Left lung (tissue), 10 donors: ENCODE data around the gene GDI1. TPM values are rescaled to one million over a fixed set of nuclear protein-coding genes. Genes with fewer than 3 reads are reported as not detected.
A peak's percentile ranks its signal among the peaks of the same experiment; 100 is the strongest.

ENCODE experiments used
- ATAC-seq: fragments of 200-7000 bp; cut with Tn5 transposase; one replicate; pipeline ENCODE4 v1.9.1; 2020; ENCODE audit warnings: moderate library complexity
- DNase-seq, 4 donors: peaks; one replicate each; pipeline ENCODE4 v3.0.0-alpha.2; 2013 to 2020
- H3K27ac ChIP-seq, 2 donors: fragments of 200-600 bp; sonication (generic) in 1 of 2; one replicate each; pipeline versions ENCODE4 v1.5.0 to v1.8.0; 2020 to 2021
- H3K27me3 ChIP-seq, 2 donors: fragments of 200-600 bp; sonication (generic) in 1 of 2; one replicate each; pipeline versions ENCODE4 v1.5.0 to v1.8.0; 2020 to 2021
- H3K36me3 ChIP-seq, 2 donors: fragments of 200-600 bp; sonication (generic) in 1 of 2; one replicate each; pipeline versions ENCODE4 v1.5.0 to v1.8.0; 2020 to 2021
- H3K4me1 ChIP-seq, 2 donors: fragments of 200-600 bp; one replicate each; pipeline ENCODE4 v1.8.0; 2021
- H3K4me3 ChIP-seq, 2 donors: fragments of 200-600 bp; sonication (generic) in 1 of 2; one replicate each; pipeline versions ENCODE4 v1.5.0 to v1.8.0; 2020 to 2021; ENCODE audit warnings: mild to moderate bottlenecking in 1 of 2
- H3K9me3 ChIP-seq, 2 donors: fragments of 200-600 bp; sonication (generic) in 1 of 2; one replicate each; pipeline versions ENCODE4 v1.5.0 to v1.8.0; 2020 to 2021
- CTCF ChIP-seq, 2 donors: fragments of 200-600 bp; sonication (generic) in 1 of 2; IDR thresholded peaks; one replicate each; pipeline versions ENCODE4 v1.5.0 to v1.8.0; 2021; ENCODE audit warnings: antibody characterized with exemption in 2 of 2
- intact Hi-C, 2 donors: fragments of 100-400 bp; cut with DNase I; formaldehyde crosslinking; loops; one replicate each; pipeline versions ENCODE4 v1.11.2 to v1.14.2; 2022
- polyA plus RNA-seq, 6 donors: library from polyadenylated mRNA; unstranded; fragments of 120-200 nt; gene quantifications; one replicate each; pipeline ENCODE4 v1.2.1, GENCODE V29; 2013; ENCODE audit not compliant: insufficient read length in 6 of 6
- total RNA-seq, 2 donors: library from RNA; stranded (reverse); fragmentation: NEBNext Ultra II Directional; extraction: Animal tissue kit (Norgen Biotek cat#: 25700); gene quantifications; one replicate each; pipeline ENCODE4 v1.2.1, GENCODE V29; 2021
- donor health status: DM: no; HTN: yes; CAD: no.
- donor health status: DM: no; HTN: no; CAD: no.

GDI1 gene
- total and polyA plus RNA-seq, 8 donors = 107 to 163 (median 128) TPM

GRCh38 chrX:154396973-154397887 lies 39.7 kb upstream of the GDI1 start:
- Histone ChIP-seq H3K9me3 (no peaks in the 10 kb centered on the region), H3K36me3 (peaks cover 0 to 31% of the 10 kb centered on the region in 2 donors), H3K27ac (peak overlapping the region; percentile 96 to 98), H3K27me3 (no peaks in the 10 kb centered on the region), H3K4me3 (peak overlapping the region; percentile 34 to 56), H3K4me1 (peaks cover 0 to 14% of the 10 kb centered on the region in 2 donors)
- DNase-seq = peak; percentile 49 to 92 (median 75)
- intact Hi-C loops = no loop called here
- no peak for TF ChIP-seq CTCF (IDR thresholded peaks at IDR 0.05)
- ATAC-seq = peak; percentile 83

- TF ChIP-seq CTCF (IDR thresholded peaks at IDR 0.05) = no peak
- peaks cover 0 to 40% of the 10 kb centered on the region in 2 donors for H3K36me3 ChIP-seq
- H3K27me3 ChIP-seq = no peaks in the 10 kb centered on the region
- H3K9me3 ChIP-seq = no peaks in the 10 kb centered on the region
- intact Hi-C loops = no loop called here
- H3K4me3 ChIP-seq = peak within 1 kb of the TSS; percentile 43 to 56
- peak; percentile 88 for ATAC-seq
- H3K27ac ChIP-seq = peak within 1 kb of the TSS; percentile 96 to 98
- peaks cover 0 to 14% of the 10 kb centered on the region in 2 donors for H3K4me1 ChIP-seq
- peak; percentile 91 to 97 (median 96) for DNase-seq
Observed at GRCh38 chrX:154397888-154398667, 38.9 kb upstream of the GDI1 start, which contains the start of gene RPL10. RPL10 (plus strand) TSS chrX:154398377; CDS start chrX:154398520, 143 bp downstream.

GRCh38 chrX:154398668-154399526 lies 38.1 kb upstream of the GDI1 start:
- ATAC-seq = peak; percentile 72

More at GRCh38 chrX:154398668-154399526, 38.1 kb upstream of the GDI1 start:
- H3K27ac ChIP-seq = peak overlapping the region; percentile 96 to 98
- intact Hi-C loops = no loop called here
- peak; percentile 72 to 92 (median 84) for DNase-seq
- H3K27me3 ChIP-seq = no peaks in the 10 kb centered on the region
- peaks cover 0 to 45% of the 10 kb centered on the region in 2 donors for H3K36me3 ChIP-seq
- no peaks in the 10 kb centered on the region for H3K9me3 ChIP-seq
- peak; percentile 74 to 78 for TF ChIP-seq CTCF (IDR thresholded peaks at IDR 0.05)
- H3K4me3 ChIP-seq = peak overlapping the region; percentile 43 to 56
- H3K4me1 ChIP-seq = peaks cover 0 to 14% of the 10 kb centered on the region in 2 donors
